ENCODE data around the gene RBM43. TPM values are rescaled to one million over a fixed set of nuclear protein-coding genes. Genes with fewer than 3 reads are reported as not detected.

The RBM43 gene
- 2.7 and 3.6 TPM in 2 replicates for total RNA-seq

GRCh38 chr2:151261231-151261976 lies at the start of gene RBM43:
TSS of gene RBM43 (minus strand) at chr2:151261863. CDS start at chr2:151261727, 136 bp downstream.

Other genes with a start within 250 kb of the RBM43 start
- 33.8 and 35.8 TPM in 2 replicates for gene NMI, start 27.8 kb upstream of the RBM43 start, total RNA-seq
- gene TNFAIP6, start 95.7 kb upstream of the RBM43 start, total RNA-seq: 0.64 TPM in 1 of 2 replicates, not detected in the other
- gene RIF1, start 148.0 kb upstream of the RBM43 start, total RNA-seq: 19.5 and 21.5 TPM in 2 replicates